Common myeloid progenitor, CD34-positive (primary cell): Measurements from ENCODE around the gene FXN.
A peak's percentile ranks its signal among the peaks of the same experiment; 100 is the strongest.

ENCODE experiments used
- CTCF ChIA-PET: fragments of 350-600 bp; sonication (Branson Sonifier 250); formaldehyde crosslinking; loops from one replicate; lab custom pipeline; 2021; ENCODE audit warnings: antibody characterized with exemption; lab: Charles Lee
- POLR2A ChIA-PET: fragments of 350-600 bp; sonication (Branson Sonifier 250); formaldehyde crosslinking; loops from one replicate; lab custom pipeline; 2021; ENCODE audit warnings: antibody characterized with exemption; lab: Charles Lee
- DNase-seq, 3 donors: peaks; one replicate each; pipeline versions ENCODE4 v3.0.0 to v3.0.0-alpha.2; 2013
- H3K27ac ChIP-seq, 2 experiments: 1 replicate in 1 of 2; 2 replicates in 1 of 2; pipeline ENCODE4 v1.7.0; 2013; ENCODE audit warnings: inconsistent platforms in 2 of 2, low read length in 2 of 2, mild to moderate bottlenecking in 2 of 2, low read depth in 1 of 2, moderate library complexity in 1 of 2; ENCODE audit not compliant: severe bottlenecking in 2 of 2, insufficient read depth in 1 of 2, poor library complexity in 1 of 2
- H3K27me3 ChIP-seq, 5 experiments: replicated peaks in 2 of 5; 1 replicate in 3 of 5; 2 replicates in 2 of 5; pipeline versions ENCODE4 v1.6.1 to v1.7.0; 2013; ENCODE audit warnings: low read length in 4 of 5, mild to moderate bottlenecking in 2 of 5, moderate library complexity in 2 of 5, inconsistent platforms in 1 of 5; ENCODE audit not compliant: insufficient read depth in 5 of 5, control insufficient read depth in 4 of 5
- H3K36me3 ChIP-seq, 4 experiments: 1 replicate in 2 of 4; 2 replicates in 2 of 4; pipeline versions ENCODE4 v1.6.1 to v1.7.0; 2013; ENCODE audit warnings: low read length in 3 of 4, control low read depth in 1 of 4, mild to moderate bottlenecking in 1 of 4; ENCODE audit not compliant: control insufficient read depth in 4 of 4, insufficient read depth in 4 of 4
- H3K4me1 ChIP-seq, 4 experiments: 1 replicate in 3 of 4; 2 replicates in 1 of 4; pipeline versions ENCODE4 v1.6.1 to v1.7.1; 2013; ENCODE audit warnings: low read length in 3 of 4, mild to moderate bottlenecking in 3 of 4, control low read depth in 1 of 4, inconsistent platforms in 1 of 4, moderate library complexity in 1 of 4; ENCODE audit not compliant: control insufficient read depth in 4 of 4, insufficient read depth in 4 of 4; ENCODE audit errors: control extremely low read depth in 1 of 4
- H3K4me3 ChIP-seq, 7 experiments: 1 replicate in 4 of 7; 2 replicates in 3 of 7; pipeline versions ENCODE4 v1.5.1 to v1.7.0; 2013; ENCODE audit warnings: mild to moderate bottlenecking in 7 of 7, low read length in 6 of 7, moderate library complexity in 6 of 7, inconsistent platforms in 2 of 7, low read depth in 2 of 7, control low read depth in 1 of 7; ENCODE audit not compliant: insufficient read depth in 4 of 7, control insufficient read depth in 1 of 7; ENCODE audit errors: extremely low read depth in 1 of 7
- H3K9me3 ChIP-seq, 5 experiments: 1 replicate in 4 of 5; 2 replicates in 1 of 5; pipeline versions ENCODE4 v1.6.1 to v1.7.1; 2013; ENCODE audit warnings: low read length in 4 of 5, mild to moderate bottlenecking in 2 of 5, inconsistent platforms in 1 of 5, low read depth in 1 of 5, moderate library complexity in 1 of 5; ENCODE audit not compliant: control insufficient read depth in 4 of 5, insufficient read depth in 2 of 5; ENCODE audit errors: control extremely low read depth in 1 of 5
- WGBS: methylation state at CpG from one replicate; pipeline ENCODE4 v1.1.5; 2013; ENCODE audit not compliant: insufficient coverage; 5-methylcytosine and 5-hydroxymethylcytosine counted together

The FXN gene

GRCh38 chr9:69056191-69056815 lies 20.8 kb downstream of the FXN start:
- Histone ChIP-seq H3K27me3 (no peaks in the 10 kb centered on the region), H3K4me1 (peaks cover 0 to 12% (median 5%) of the 10 kb centered on the region in 4 experiments), H3K27ac (no peak overlapping the region), H3K9me3 (no peaks in the 10 kb centered on the region), H3K36me3 (peaks cover 2 to 34% (median 22%) of the 10 kb centered on the region in 4 experiments), H3K4me3 (no peak overlapping the region)
- peak in 2 of 3 donors; percentile 30 to 46 for DNase-seq
- ChIA-PET POLR2A (no interaction called here), CTCF (interaction anchor here (0.6 to 13.8 kb wide), 6 partner anchors 8 to 139 kb away, joined by 3 to 244 read pairs (median 6); no protein-coding TSS in a partner anchor)
- WGBS, result 81% methylated on average over 2 of the region's 4 CpGs

- no peak for DNase-seq
- peaks cover 0 to 12% (median 5%) of the 10 kb centered on the region in 4 experiments for H3K4me1 ChIP-seq
- H3K4me3 ChIP-seq, result no peak overlapping the region
- no peak overlapping the region for H3K27ac ChIP-seq
- H3K36me3 ChIP-seq, result peaks cover 2 to 35% (median 22%) of the 10 kb centered on the region in 4 experiments
- WGBS, result 100% methylated on average over 2 of the region's 2 CpGs
- no peaks in the 10 kb centered on the region for H3K9me3 ChIP-seq
- no peaks in the 10 kb centered on the region for H3K27me3 ChIP-seq
- ChIA-PET CTCF (interaction anchor here (2.0 to 13.8 kb wide), 2 partner anchors 10 to 137 kb away, joined by 6 to 244 read pairs; no protein-coding TSS in a partner anchor), POLR2A (interaction anchor here (0.6 kb wide), 1 partner anchor 22 kb away, joined by 3 read pairs; the partner anchor contains the start of gene FXN)
Measured at GRCh38 chr9:69058101-69058500, 22.5 kb downstream of the FXN start.

- WGBS, result 8% methylated on average over 1 of the region's 1 CpG
- peaks cover 0 to 12% (median 5%) of the 10 kb centered on the region in 4 experiments for H3K4me1 ChIP-seq
- ChIA-PET CTCF (interaction anchor here (1.1 to 1.5 kb wide), 2 partner anchors 21 to 139 kb away, joined by 4 read pairs; no protein-coding TSS in a partner anchor), POLR2A (interaction anchor here (0.6 kb wide), 1 partner anchor 152 kb away, joined by 3 read pairs; no protein-coding TSS in a partner anchor)
- peaks cover 6 to 39% (median 22%) of the 10 kb centered on the region in 4 experiments for H3K36me3 ChIP-seq
- no peaks in the 10 kb centered on the region for H3K27me3 ChIP-seq
- no peak overlapping the region for H3K4me3 ChIP-seq
- no peak overlapping the region for H3K27ac ChIP-seq
- no peak for DNase-seq
- no peaks in the 10 kb centered on the region for H3K9me3 ChIP-seq
Measured at GRCh38 chr9:69060766-69061165, 25.2 kb downstream of the FXN start.

- ChIA-PET CTCF (interaction anchor here (0.9 to 1.5 kb wide), 2 partner anchors 17 to 20 kb away, joined by 3 to 4 read pairs; no protein-coding TSS in a partner anchor), POLR2A (no interaction called here)
- Histone ChIP-seq H3K36me3 (peaks cover 10 to 45% (median 29%) of the 10 kb centered on the region in 4 experiments), H3K4me1 (peaks cover 0 to 8% (median 3%) of the 10 kb centered on the region in 4 experiments), H3K4me3 (no peak overlapping the region), H3K9me3 (no peaks in the 10 kb centered on the region), H3K27ac (no peak overlapping the region), H3K27me3 (no peaks in the 10 kb centered on the region)
- WGBS, result no CpG with 5 or more reads among the region's 5 CpGs
- DNase-seq, result no peak
Measured at GRCh38 chr9:69062195-69062594, 26.6 kb downstream of the FXN start.

- WGBS, result 88% methylated on average over 3 of the region's 4 CpGs
- H3K4me1 ChIP-seq, result peaks cover 0 to 8% (median 3%) of the 10 kb centered on the region in 4 experiments
- no peak for DNase-seq
- POLR2A ChIA-PET, result interaction anchor here (1.3 kb wide), 1 partner anchor 12 kb away, joined by 3 read pairs; no protein-coding TSS in a partner anchor
- no peak overlapping the region for H3K27ac ChIP-seq
- H3K9me3 ChIP-seq, result no peaks in the 10 kb centered on the region
- H3K36me3 ChIP-seq, result peaks cover 13 to 49% (median 32%) of the 10 kb centered on the region in 4 experiments
- no peak overlapping the region for H3K4me3 ChIP-seq
- no peaks in the 10 kb centered on the region for H3K27me3 ChIP-seq
- CTCF ChIA-PET, result interaction anchor here (1.2 to 1.6 kb wide), 4 partner anchors 8 to 131 kb away, joined by 3 to 7 read pairs (median 4); no protein-coding TSS in a partner anchor
Measured at GRCh38 chr9:69063839-69064238, 28.3 kb downstream of the FXN start.

- 100% methylated on average over 1 of the region's 1 CpG for WGBS
- Histone ChIP-seq H3K4me1 (peaks cover 0 to 2% (median under 1%) of the 10 kb centered on the region in 4 experiments), H3K36me3 (peaks cover 11 to 58% (median 35%) of the 10 kb centered on the region in 4 experiments), H3K27me3 (no peaks in the 10 kb centered on the region), H3K9me3 (no peaks in the 10 kb centered on the region), H3K27ac (no peak overlapping the region), H3K4me3 (no peak overlapping the region)
- no peak for DNase-seq
- CTCF ChIA-PET, result interaction anchor here (1.8 kb wide), 1 partner anchor 115 kb away, joined by 5 read pairs; no protein-coding TSS in a partner anchor
- POLR2A ChIA-PET, result no interaction called here
Measured at GRCh38 chr9:69065660-69066059, 30.1 kb downstream of the FXN start.

- H3K9me3 ChIP-seq, result no peaks in the 10 kb centered on the region
- no peaks in the 10 kb centered on the region for H3K4me1 ChIP-seq
- CTCF ChIA-PET, result interaction anchor here (0.8 to 1.7 kb wide), 2 partner anchors 9 to 80 kb away, joined by 3 to 6 read pairs; no protein-coding TSS in a partner anchor
- DNase-seq, result no peak
- WGBS, result 95% methylated on average over 20 of the region's 27 CpGs
- no peak overlapping the region for H3K4me3 ChIP-seq
- H3K36me3 ChIP-seq, result peaks cover 11 to 58% (median 35%) of the 10 kb centered on the region in 4 experiments
- POLR2A ChIA-PET, result no interaction called here
- no peaks in the 10 kb centered on the region for H3K27me3 ChIP-seq
- H3K27ac ChIP-seq, result no peak overlapping the region
Measured at GRCh38 chr9:69066955-69067354, 31.4 kb downstream of the FXN start.
